Fibroblast of the aortic adventitia (primary cell): Measurements from ENCODE around the gene SLC30A1. TPM values are rescaled to one million over a fixed set of nuclear protein-coding genes. Genes with fewer than 3 reads are reported as not detected.

Experiments
- DNase-seq: peaks from one replicate; pipeline ENCODE4 v3.0.0-alpha.2; 2010; ENCODE audit warnings: low read depth
- H3K4me3 ChIP-seq: 2 replicates; pipeline ENCODE4 v1.5.1; 2011; ENCODE audit warnings: low read depth, mild to moderate bottlenecking, control low read depth, low read length, moderate library complexity
- CTCF ChIP-seq: IDR thresholded peaks from 2 replicates; pipeline ENCODE4 v1.5.1; 2011; ENCODE audit warnings: mild to moderate bottlenecking, low read length, control low read depth, inconsistent platforms; ENCODE audit not compliant: insufficient read depth
- total RNA-seq: library from RNA; depleted of rRNA; stranded (reverse); fragments of >200 nt; gene quantifications from 2 replicates; pipeline ENCODE4 v1.2.3, GENCODE V29; 2012; ENCODE audit warnings: low replicate concordance

SLC30A1 gene
- total RNA-seq, 1 donor, result 47.4 TPM

GRCh38 chr1:211606914-211607753 is 28.2 kb upstream of the SLC30A1 start:
- TF ChIP-seq CTCF, result no peak
- DNase-seq, result no peak
- no peak overlapping the region for H3K4me3 ChIP-seq

GRCh38 chr1:211606332-211606913 is 27.5 kb upstream of the SLC30A1 start:
- DNase-seq, result no peak
- H3K4me3 ChIP-seq, result no peak overlapping the region
- TF ChIP-seq CTCF, result no peak

GRCh38 chr1:211605603-211606331 is 26.8 kb upstream of the SLC30A1 start:
- DNase-seq, result no peak
- no peak for TF ChIP-seq CTCF
- H3K4me3 ChIP-seq, result no peak overlapping the region

GRCh38 chr1:211605034-211605433 is 26.1 kb upstream of the SLC30A1 start:
- no peak for TF ChIP-seq CTCF
- DNase-seq, result no peak
- no peak overlapping the region for H3K4me3 ChIP-seq

GRCh38 chr1:211604548-211604947 is 25.6 kb upstream of the SLC30A1 start:
- TF ChIP-seq CTCF, result no peak
- DNase-seq, result no peak
- H3K4me3 ChIP-seq, result no peak overlapping the region

GRCh38 chr1:211603713-211604112 is 24.8 kb upstream of the SLC30A1 start:
- H3K4me3 ChIP-seq, result no peak overlapping the region
- no peak for TF ChIP-seq CTCF
- no peak for DNase-seq
